Body of pancreas (tissue), 4 donors: ENCODE measurements around the gene CHRM2.

Source experiments
- POLR2A ChIP-seq, 3 donors: fragments of 450-650 bp; IDR thresholded peaks; one replicate each; pipeline ENCODE4 v1.6.1; 2016; ENCODE audit warnings: antibody characterized with exemption in 3 of 3, mild to moderate bottlenecking in 2 of 3
- TF ChIP-seq, protein P1 (sequence below), 7 experiments: fragments of 450-650 bp in 4 of 7; fragments of 200-600 bp in 3 of 7; sonication (generic) in 3 of 7; IDR thresholded peaks; one replicate each; pipeline ENCODE4 v1.5.1; 2016 to 2019; ENCODE audit warnings: antibody characterized with exemption in 7 of 7

DNA sequence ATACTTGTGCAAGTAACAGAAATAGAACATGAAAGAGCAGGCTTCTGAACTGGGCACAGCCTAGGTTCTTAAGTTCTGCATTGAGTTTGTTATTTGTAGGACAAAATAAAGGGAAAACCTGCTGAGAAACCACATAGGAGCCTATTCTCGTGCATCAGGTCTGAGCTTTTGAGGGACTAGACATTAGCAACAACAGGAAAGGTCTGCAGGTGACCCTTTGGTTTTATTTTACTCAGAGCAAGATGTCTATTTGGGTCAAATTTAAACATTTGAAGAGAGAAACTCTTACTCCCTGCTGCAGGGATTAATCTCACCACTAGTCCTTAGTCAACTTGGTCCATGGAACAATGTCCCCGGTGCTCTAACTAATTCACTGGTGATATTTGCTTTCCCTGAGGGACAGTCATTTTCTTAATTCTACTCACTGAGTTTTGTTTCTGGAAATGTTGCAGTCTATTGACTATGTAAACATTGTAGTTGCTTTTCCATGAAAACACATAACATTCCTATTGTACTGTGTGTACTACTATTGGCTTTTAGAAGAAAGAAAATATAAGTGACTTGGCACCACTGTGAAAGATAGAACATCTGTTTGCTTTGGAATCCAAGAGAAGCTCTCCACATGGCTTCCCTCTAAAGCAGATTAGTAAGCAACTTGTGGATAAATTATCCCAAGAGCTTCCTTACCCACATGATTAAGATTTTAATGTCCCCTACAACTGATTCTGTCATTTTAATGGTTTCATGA is 108.2 kb downstream of the CHRM2 start:
- TF ChIP-seq, protein P1, sequence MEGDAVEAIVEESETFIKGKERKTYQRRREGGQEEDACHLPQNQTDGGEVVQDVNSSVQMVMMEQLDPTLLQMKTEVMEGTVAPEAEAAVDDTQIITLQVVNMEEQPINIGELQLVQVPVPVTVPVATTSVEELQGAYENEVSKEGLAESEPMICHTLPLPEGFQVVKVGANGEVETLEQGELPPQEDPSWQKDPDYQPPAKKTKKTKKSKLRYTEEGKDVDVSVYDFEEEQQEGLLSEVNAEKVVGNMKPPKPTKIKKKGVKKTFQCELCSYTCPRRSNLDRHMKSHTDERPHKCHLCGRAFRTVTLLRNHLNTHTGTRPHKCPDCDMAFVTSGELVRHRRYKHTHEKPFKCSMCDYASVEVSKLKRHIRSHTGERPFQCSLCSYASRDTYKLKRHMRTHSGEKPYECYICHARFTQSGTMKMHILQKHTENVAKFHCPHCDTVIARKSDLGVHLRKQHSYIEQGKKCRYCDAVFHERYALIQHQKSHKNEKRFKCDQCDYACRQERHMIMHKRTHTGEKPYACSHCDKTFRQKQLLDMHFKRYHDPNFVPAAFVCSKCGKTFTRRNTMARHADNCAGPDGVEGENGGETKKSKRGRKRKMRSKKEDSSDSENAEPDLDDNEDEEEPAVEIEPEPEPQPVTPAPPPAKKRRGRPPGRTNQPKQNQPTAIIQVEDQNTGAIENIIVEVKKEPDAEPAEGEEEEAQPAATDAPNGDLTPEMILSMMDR (IDR thresholded peaks at IDR 0.05): no peak
- TF ChIP-seq POLR2A (IDR thresholded peaks at IDR 0.05): no peak
